GM19328 (cell line): ENCODE measurements around the gene DCTN1.

Source experiments
- ATAC-seq: cut with Tn5 transposase; IDR thresholded peaks from one replicate; pipeline ENCODE4 v1.9.1; 2021; ENCODE audit warnings: mild to moderate bottlenecking, moderate library complexity; ENCODE audit not compliant: unreplicated experiment

The DCTN1 gene

GRCh38 chr2:74327627-74328026, 52.5 kb downstream of the DCTN1 start:
- no peak for ATAC-seq

- ATAC-seq: no peak
These were observed 52.9 kb downstream of the DCTN1 start for GRCh38 chr2:74327199-74327598.

- ATAC-seq: no peak
These were observed 54.3 kb downstream of the DCTN1 start for GRCh38 chr2:74325815-74326214.

- ATAC-seq: no peak
These were observed 58.4 kb downstream of the DCTN1 start for GRCh38 chr2:74321737-74322136.

- no peak for ATAC-seq
These were observed 62.4 kb downstream of the DCTN1 start for GRCh38 chr2:74317701-74318100.

GRCh38 chr2:74316627-74317295, 63.4 kb downstream of the DCTN1 start:
- no peak for ATAC-seq

GRCh38 chr2:74314107-74314506, 66.0 kb downstream of the DCTN1 start:
- no peak for ATAC-seq

- ATAC-seq: no peak
These were observed 66.6 kb downstream of the DCTN1 start for GRCh38 chr2:74313497-74313896.

- ATAC-seq: no peak
These were observed 67.2 kb downstream of the DCTN1 start for GRCh38 chr2:74312913-74313312.
